HG03378 (cell line): ENCODE data around the gene ANKRD65.
A peak's percentile ranks its signal among the peaks of the same experiment; 100 is the strongest.
"Not testable (repeated sequence)": the region's sequence is repeated elsewhere in the genome, so short reads cannot be mapped to it uniquely, and the experiment has no call there.

ENCODE experiments used
- ATAC-seq: cut with Tn5 transposase; IDR thresholded peaks from one replicate; pipeline ENCODE4 v1.9.1; 2021; ENCODE audit warnings: mild to moderate bottlenecking, moderate library complexity; ENCODE audit not compliant: unreplicated experiment

Gene ANKRD65

GRCh38 chr1:1399187-1399871 lies 21.7 kb downstream of the ANKRD65 start, which contains the start of gene CCNL2:
Gene CCNL2, minus strand, starts transcription at chr1:1399335. Its CDS starts 29 bp downstream, at chr1:1399306.
- peak; percentile 78 for ATAC-seq

- ATAC-seq, result peak; percentile 17
Measured at GRCh38 chr1:1398677-1399186, 22.3 kb downstream of the ANKRD65 start.

- no peak for ATAC-seq
Measured at GRCh38 chr1:1397839-1398523, 23.1 kb downstream of the ANKRD65 start.

DNA sequence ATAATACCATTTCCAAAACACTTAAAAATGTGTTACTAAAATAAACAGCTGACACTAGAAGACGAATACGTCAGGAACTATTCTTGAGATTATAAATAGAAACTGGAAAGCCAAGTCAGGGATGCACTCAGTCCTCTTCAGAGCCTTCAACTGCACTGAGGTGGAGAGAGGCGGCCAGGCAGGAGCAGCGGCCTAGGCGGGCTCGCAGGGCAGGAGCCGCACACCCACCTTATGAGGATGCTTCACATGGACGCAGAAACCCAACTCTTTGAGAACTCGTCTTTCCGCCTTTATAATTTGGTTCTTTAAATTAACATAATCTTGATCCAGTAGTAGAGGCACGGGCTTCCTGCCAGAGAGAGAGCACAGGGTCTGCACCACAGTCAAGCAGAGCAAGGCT lies 25.9 kb downstream of the ANKRD65 start:
- ATAC-seq, result no peak

DNA sequence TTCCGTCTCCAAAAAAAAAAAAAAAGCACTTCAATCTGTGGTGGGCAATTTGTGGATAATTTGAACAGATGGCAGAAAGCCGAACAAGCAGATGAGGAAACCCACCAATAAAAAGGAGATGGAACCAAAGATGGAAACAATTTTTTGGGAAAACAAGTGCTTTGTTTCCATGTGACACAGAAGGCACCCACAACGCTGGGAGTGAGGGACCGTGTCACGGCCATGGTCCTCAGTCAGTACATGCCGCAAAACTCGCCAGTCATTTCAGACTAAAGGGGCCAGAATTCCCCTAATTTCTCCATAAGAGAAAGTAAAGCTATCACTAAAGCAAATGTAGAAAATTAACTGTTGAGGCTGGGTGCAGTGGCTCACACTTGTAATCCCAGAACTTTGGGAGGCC lies 27.0 kb downstream of the ANKRD65 start:
- ATAC-seq, result no peak

- ATAC-seq, result no peak
Measured at GRCh38 chr1:1393428-1393827, 27.6 kb downstream of the ANKRD65 start.

DNA sequence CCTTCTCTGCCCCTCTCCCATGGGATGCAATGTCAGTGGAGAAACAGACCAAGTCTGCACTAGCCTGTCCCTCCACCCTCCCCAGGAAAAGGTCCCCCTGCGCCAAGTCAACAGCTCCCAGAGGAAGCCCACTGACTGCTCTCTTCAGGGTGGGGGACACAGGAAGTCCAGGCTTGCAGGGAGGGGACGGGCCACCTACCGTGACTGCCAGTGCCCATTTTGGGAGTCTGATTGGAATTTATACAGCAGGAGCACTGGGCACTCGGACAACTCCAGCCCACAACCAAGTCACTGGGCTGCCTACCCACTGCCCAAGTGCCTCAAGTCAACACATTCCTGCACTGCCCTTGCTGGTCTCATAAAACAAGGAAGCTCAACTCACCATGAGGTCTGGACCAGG lies 28.1 kb downstream of the ANKRD65 start:
- no peak for ATAC-seq

GRCh38 chr1:1391225-1391624 lies 29.9 kb downstream of the ANKRD65 start:
- ATAC-seq, result no peak

GRCh38 chr1:1390675-1391074 lies 30.4 kb downstream of the ANKRD65 start:
- ATAC-seq, result no peak

DNA sequence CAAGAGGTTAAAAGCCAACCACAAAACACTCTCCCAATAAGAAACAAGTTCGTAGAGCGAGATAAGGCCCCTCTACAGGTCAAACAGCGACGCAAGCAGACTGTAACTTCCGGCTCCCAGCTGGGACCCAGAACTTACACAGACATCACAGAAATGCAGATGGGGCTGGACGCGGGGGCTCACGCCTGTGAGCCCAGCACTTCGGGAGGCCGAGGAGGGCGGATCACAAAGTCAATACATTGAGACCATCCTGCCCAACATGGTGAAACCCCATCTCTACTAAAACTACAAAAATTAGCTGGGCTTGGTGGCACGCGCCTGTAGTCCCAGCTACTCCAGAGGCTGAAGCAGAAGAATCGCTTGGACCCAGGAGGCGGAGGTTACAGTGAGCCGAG lies 33.0 kb downstream of the ANKRD65 start:
- no peak for ATAC-seq

DNA sequence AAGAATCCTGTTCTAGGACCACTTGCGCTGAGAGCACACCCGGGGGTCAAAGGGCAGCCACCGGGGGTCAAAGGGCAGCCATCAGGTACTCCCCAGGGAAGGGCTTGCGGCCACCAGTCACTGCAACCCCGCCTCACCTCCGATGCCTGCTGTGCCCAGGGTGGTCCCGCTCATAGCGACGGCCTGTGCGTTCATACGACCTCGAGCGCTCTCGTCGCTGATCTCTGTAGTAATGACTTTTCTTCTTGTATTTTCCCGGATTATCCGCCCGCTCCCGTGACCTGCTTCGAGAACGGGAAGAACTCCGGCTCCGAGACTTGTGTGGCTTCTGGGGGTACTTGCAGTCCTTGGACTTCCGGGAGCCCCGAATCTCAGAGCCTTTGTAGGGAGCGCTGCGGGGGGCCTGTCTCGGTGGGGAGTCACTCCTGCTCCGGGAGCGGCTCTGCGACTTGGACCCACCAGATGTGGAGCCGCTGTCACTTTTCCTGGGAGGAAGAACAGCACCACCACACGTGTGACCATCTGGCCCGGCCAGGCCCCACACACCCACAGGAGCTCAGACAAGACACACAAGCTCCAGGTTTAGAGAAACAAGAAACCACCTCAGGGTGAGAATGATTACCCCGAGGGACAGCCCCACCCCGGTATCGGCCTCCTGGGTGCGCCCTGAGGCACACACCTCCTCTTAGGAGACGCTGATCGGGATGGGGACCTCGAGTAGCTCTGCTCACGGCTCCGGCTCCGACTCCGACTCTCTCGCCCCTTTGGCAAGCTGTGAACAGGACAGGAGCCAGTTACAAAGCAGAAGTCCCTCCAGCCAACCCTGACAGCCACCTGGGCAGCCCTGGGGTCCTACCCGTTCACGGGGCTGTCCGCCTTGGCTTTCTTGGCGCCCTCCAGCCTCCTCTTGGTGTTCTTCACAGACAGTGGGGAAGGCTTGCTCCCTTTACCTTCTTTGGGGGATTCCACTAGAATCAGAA lies 33.7 kb downstream of the ANKRD65 start:
- no peak for ATAC-seq

GRCh38 chr1:1385931-1386330 lies 35.1 kb downstream of the ANKRD65 start:
- no peak for ATAC-seq

DNA sequence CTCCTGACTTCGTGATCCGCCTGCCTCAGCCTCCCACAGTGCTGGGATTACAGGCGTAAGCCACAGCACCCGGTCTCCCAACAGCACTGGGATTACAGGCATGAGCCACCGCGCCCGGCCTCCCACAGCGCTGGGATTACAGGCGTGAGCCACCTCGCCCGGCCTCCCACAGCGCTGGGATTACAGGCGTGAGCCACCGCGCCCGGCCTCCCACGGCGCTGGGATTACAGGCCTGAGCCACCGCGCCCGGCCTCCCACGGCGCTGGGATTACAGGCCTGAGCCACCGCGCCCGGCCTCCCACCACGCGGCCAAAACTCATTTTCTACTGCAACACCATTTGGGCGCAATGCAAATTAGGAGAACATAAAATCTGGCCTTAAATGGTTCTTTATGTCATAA lies 35.7 kb downstream of the ANKRD65 start:
- ATAC-seq, result not testable (repeated sequence)

GRCh38 chr1:1381294-1381693 lies 39.8 kb downstream of the ANKRD65 start:
- ATAC-seq, result no peak

- no peak for ATAC-seq
Measured at GRCh38 chr1:1380860-1381259, 40.2 kb downstream of the ANKRD65 start.

DNA sequence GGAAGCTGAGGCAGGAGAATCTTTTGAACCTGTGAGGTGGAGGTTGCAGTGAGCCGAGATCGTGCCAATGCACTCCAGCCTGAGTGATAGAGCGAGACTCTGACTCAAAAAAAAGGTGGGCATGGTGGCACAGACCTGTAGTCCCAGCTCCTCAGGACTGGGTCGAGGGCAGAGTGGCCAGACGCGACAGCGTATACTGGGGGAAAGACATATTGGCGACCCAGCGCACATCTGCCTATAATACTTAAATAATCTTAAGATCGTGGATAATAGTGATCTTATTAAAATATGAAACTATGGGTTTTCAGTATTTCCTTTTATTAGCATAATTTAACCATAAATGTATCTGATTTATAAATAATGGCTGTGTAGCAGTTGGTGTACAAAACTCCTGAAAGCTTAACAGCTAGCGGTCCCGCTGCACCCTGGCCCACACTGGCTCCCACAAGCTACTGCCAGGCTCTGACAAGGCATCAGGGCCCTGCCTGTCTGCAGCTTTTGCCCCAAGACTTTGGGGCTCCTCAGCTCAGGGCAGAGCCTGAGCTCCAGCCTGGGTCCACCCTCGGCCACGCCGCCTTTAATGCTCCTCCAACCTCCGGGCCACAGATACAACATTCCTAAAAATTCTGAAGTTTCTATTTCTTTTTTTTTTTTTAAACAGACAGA lies 43.4 kb downstream of the ANKRD65 start:
- no peak for ATAC-seq

- ATAC-seq, result no peak
Measured at GRCh38 chr1:1376551-1377226, 44.4 kb downstream of the ANKRD65 start.

DNA sequence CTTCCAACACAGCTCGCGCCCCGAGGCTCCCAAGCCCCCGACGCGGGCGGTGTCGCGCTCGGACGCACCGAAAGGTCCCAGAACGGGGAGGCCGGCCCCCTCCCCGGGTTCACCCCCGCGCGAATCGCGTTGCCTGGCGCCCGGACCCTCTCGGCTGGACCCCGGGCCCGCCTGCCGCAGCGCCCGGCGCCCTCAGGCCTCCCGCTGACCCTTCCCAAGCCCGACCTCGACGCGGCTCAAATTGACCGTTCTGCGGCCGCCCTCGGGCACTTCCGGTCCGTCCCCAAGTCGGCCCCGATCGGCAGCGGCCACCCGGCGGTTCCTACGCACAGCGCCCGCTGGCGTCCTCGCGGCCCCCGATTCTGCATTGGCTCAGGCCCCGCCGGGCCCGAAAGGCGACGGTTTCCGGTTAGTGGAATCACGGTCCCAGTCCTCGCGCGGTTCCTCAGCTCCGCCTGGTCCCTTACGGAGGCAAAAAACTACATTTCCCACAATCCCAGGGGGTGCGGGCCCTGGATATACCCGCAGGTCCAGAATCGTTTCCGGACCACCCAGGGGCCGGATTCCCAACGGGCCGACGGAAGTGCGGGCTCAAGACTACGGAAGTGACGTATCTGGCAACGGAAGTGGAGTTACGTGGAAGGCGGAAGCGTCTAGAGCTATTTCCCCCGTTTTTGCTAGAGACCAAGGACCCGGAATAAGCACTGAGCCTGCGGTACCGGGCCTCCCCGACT lies 46.0 kb downstream of the ANKRD65 start, which contains the start of gene AURKAIP1:
TSS of gene AURKAIP1 (minus strand) at position 279 of the 734 bp plus-strand sequence. CDS start 451 bp downstream, outside the sequence.
- ATAC-seq, result peak; percentile 85

DNA sequence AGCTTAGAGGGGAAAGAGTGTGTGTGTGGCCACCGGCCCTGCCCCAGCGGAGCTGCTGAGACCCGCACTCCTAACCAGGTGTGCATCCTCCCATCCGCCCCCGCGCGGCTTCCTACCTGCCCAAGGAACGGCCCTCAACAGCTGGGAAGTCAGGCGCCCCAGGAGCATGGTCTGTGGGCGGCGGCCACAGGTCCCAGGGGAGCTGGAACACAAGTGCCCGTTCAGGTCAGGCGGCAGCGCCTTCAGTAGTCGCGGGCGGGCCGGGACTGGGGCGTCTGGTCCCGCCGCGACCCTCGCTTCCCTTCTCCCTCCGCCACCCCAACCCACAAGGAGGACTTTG lies 46.5 kb downstream of the ANKRD65 start:
- ATAC-seq, result peak; percentile 4
